ENCODE data around the gene ITPKA.
"Not testable (repeated sequence)": the region's sequence is repeated elsewhere in the genome, so short reads cannot be mapped to it uniquely, and the experiment has no call there.

ITPKA gene

GRCh38 chr15:41493205-41493901 lies at the start of gene ITPKA:
TSS of gene ITPKA (plus strand) at chr15:41493874. CDS start at chr15:41493928, 54 bp downstream.
- peak; percentile 81 for DNase-seq

GRCh38 chr15:41445399-41445798 lies 48.3 kb upstream of the ITPKA start:
- no peak for DNase-seq

- DNase-seq, result no peak
Observed at GRCh38 chr15:41462084-41462795, 31.4 kb upstream of the ITPKA start.

- no peak for DNase-seq
Observed at GRCh38 chr15:41464889-41465580, 28.6 kb upstream of the ITPKA start.

GRCh38 chr15:41465822-41466421 lies 27.8 kb upstream of the ITPKA start:
- DNase-seq, result no peak

- no peak for DNase-seq
Observed at GRCh38 chr15:41466711-41467110, 27.0 kb upstream of the ITPKA start.

- DNase-seq, result not testable (repeated sequence)
Observed at GRCh38 chr15:41469644-41470043, 24.0 kb upstream of the ITPKA start.

GRCh38 chr15:41473418-41473817 lies 20.3 kb upstream of the ITPKA start:
- DNase-seq, result no peak

GRCh38 chr15:41474436-41474835 lies 19.2 kb upstream of the ITPKA start:
- no peak for DNase-seq

- no peak for DNase-seq
Observed at GRCh38 chr15:41474941-41475340, 18.7 kb upstream of the ITPKA start.

- no peak for DNase-seq
Observed at GRCh38 chr15:41476416-41477048, 17.1 kb upstream of the ITPKA start.

GRCh38 chr15:41480396-41481140 lies 13.1 kb upstream of the ITPKA start:
- DNase-seq, result no peak

- no peak for DNase-seq
Observed at GRCh38 chr15:41482110-41482877, 11.4 kb upstream of the ITPKA start.

GRCh38 chr15:41483115-41483514 lies 10.6 kb upstream of the ITPKA start:
- DNase-seq, result no peak

- DNase-seq, result no peak
Observed at GRCh38 chr15:41483519-41483918, 10.2 kb upstream of the ITPKA start.

GRCh38 chr15:41484937-41485625 lies 8.6 kb upstream of the ITPKA start:
- DNase-seq, result no peak

GRCh38 chr15:41486286-41486685 lies 7.4 kb upstream of the ITPKA start:
- no peak for DNase-seq

GRCh38 chr15:41487381-41487780 lies 6.3 kb upstream of the ITPKA start:
- DNase-seq, result no peak

GRCh38 chr15:41487802-41488201 lies 5.9 kb upstream of the ITPKA start:
- no peak for DNase-seq

- DNase-seq, result no peak
Observed at GRCh38 chr15:41489641-41490040, 4.0 kb upstream of the ITPKA start.

- no peak for DNase-seq
Observed at GRCh38 chr15:41490355-41490754, 3.3 kb upstream of the ITPKA start.

All from right forelimb (tissue), 1 donor.